ENCODE results near the gene RAD51B.
"Not testable (repeated sequence)": the region's sequence is repeated elsewhere in the genome, so short reads cannot be mapped to it uniquely, and the experiment has no call there.

RAD51B gene

DNA sequence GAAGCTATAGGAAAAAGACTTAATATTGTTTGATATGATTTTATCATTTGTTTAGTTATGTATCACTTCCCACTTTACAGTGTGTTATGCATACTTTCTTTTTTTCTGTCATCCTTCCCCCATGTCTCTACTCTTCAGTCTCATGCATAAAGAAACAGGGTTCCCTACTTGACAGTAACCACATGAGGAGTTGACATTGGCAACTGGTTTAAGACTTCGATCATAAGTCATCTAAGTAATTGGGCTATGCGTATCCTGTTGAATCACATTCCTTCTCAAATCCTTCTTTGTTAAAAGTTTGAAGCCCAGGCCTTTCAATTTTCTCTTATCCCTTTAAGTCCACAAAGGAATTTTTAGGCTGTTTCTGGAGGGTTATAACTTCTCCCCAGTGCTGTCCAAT is 358.7 kb downstream of the RAD51B start:
- DNase-seq (ENCODE audit: low read depth): no peak

DNA sequence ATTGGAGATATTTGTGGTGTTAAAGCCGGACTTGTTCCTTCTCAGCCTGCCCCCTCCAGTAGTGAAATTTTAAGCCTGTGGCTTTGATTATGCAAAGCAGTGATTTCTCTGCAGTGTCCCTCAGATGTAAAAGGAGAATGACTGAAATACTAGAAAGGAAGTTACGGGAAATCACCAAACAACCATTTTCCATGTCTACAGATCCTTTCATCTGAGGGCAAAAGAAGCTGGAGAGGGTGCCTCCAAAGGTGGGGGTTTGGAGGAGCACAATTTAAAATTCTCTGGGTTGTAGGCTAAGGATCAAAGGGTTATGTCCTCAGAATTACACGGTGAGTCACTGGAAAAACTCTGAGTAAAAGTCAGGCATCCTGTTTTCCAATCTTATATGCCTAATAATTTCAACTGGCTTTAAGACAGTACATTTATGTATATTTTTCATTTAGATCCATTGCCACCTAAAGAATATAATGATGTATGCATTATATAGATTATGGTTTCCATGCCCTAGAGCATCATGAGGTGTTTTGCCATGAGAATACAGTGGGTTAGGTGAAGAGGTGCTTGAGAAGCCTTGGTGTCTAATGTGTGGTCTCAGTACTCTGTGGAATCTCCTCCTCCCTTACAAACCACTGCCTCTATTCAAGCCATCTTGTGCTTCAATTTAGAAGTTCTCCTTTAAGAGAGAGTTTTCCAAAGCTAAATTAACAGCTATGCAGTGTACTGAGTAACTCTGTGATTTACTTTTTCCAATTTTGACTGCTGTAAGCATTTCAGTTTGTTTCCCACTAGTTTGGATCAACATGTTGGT is 362.1 kb downstream of the RAD51B start:
- DNase-seq (ENCODE audit: low read depth): no peak

DNA sequence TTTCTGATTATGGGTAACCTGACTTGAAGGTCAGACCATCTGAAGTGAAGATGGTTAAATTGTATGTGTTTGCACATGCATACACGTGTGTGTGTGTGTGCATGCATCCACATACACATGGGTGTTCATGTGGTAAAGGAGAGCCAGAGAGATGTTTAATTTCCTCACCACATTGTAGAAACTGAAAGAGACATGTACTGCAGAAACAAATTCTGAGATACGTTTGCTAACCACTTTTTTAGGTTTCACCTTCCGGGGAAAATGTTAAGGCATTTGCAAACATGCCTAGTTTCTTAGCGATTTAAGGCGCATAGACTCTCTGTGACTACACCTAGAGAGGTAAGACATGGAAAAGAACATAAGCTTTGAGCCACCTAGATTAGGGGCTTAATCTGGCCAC is 362.9 kb downstream of the RAD51B start:
- DNase-seq (ENCODE audit: low read depth): no peak

DNA sequence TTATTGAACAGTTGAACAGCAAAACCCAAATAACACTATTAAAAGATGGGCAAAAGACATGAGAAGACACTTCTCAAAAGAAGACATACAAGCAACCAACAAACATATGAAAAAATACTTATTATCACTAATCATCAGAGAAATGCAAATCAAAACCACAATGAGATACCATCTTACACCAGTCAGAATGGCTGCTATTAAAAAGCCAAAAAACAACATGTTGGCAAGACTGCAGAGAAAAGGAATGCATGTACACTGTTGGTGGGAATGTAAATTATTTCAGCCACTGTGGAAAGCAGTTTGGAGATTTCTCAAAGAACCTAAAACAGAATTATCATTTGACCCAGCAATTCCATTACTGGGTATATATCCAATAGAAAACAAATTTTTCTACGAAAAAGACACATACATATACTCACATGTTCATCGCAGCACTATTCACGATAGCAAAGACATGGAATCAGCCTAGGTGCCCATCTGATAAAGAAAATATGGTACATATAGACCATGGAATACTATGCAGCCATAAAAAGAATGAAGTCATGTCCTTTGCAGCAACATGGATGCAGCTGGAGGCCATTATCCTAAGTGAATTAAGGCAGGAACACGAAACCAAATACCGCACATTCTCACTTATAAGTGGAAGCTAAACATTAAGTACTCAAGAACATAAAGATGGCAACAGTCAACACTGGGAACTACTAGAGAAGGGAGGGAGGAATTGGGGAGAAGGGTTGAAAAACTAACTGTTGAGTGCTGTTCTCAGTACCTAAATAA is 367.1 kb downstream of the RAD51B start:
- not testable (repeated sequence) for DNase-seq (ENCODE audit: low read depth)

DNA sequence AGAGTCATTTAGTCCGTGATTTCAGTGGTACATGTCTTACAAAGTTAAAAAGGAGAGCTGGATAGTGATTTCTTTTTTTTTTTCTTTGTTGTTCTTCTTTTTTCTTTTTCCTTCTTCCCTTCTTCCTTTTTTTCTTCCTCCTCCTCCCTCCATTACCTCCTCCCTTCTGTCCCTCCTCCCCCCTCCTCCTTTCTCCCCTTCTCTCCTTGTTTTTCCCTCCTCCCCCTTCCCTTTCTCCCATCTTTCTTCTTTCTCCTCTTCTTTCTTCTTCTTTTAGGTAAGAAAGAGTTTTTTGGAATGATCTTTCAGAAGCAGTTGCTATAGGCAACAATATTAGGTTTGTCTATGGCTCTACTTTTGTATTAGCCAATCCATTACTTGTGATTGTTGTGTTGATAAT is 368.6 kb downstream of the RAD51B start:
- DNase-seq (ENCODE audit: low read depth): no peak

DNA sequence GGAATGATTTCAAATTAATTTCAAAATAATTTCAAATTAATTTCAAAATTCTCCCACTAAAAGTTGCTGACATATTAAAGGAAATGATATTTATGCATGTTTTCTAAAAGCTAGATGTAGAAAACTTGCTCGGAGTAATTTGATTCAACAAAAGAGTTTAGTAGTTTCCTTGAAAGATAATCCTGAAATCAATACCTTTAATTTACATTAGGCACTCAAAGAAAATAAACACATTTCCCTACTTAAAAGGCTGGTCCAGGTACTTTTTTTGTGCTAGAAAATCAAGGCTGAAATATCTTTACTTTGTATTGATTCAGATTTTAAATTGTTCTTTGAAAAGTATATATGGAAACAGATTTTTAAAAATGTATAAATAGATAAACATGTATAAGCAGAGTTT is 370.5 kb downstream of the RAD51B start:
- DNase-seq (ENCODE audit: low read depth): no peak

DNA sequence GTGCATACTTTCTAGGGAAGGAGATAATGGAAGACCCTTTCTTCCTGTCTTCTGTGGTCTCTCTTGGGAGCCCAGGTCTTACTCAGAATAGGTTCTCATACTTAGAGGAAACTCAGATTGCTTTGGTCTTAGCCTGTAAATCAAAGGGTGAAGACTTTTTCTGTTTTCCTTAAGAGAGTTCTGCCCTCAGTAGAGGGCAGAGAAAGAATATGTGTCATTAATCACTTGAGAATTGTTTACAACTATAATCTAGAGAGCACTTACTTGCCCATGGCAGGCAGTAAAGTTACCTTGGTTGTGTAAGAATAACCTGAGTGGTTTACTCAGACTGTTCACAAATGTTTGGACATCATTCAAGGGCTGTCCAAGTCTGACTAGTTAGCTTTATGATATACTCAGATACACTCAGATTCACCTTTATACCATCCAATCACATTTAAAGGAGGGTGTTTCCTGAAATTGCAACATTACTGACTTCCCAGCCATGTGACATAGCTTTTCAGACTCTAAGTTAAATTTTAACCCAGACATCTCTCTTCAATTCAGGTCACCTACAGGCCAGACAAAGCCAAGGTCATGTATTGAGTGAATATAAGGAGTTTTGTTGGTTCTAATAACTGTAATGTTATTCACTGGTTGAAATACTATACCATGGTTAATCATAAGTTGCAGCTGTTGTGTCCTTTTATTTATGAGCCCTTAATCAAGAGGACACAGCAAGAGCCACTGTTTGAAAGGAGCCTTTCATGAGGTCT is 372.2 kb downstream of the RAD51B start:
- DNase-seq (ENCODE audit: low read depth): no peak

DNA sequence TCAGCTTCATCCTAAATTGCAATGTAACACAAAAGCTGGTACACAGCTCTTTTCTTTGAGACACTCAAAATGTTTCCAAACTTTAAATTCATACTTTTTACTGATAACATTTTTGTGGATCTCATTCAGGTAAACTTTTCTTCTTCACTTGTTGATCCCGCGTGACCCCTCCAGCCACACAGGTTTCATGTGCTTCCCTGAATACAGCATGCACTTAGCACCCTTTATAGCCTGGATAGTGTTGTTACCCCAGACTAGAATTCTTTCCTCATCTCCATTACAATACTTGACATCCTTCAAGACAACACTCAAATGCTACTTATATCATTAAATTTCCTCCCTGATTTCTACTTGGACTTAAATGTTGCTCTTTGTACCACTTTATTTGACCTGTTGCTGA is 373.4 kb downstream of the RAD51B start:
- DNase-seq (ENCODE audit: low read depth): no peak

DNA sequence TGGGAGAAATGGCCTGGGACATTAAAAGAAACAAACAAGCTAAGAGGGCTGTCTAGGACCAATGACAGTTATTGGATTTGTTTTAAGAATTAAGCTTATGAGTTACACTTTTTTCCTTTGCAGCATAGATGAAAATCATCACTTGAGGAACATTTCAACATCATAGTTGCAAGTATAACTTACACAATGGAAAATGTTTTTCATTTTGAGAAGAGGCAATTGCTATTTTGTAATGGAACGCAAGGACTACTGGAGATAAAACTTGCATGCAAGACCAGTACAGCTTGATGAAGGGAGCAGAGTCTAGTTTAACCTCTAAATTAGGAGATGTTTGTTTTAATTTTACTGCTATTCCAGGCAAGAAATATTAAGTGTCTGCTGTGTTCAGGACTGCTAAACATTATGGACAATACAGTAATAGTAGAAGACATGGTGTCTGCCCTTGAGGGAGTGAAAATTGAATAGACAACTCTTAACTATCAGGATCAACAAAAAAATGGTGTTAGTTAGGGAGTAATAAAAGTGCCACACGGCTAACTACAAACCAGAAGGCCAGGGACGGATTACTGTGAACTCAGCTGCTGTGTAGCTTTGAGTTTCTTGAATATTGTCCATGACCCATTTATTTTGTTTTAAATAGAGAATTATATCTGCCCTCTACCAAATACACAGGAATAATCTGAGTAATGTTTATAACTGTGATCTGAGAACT is 374.5 kb downstream of the RAD51B start:
- DNase-seq (ENCODE audit: low read depth): no peak

DNA sequence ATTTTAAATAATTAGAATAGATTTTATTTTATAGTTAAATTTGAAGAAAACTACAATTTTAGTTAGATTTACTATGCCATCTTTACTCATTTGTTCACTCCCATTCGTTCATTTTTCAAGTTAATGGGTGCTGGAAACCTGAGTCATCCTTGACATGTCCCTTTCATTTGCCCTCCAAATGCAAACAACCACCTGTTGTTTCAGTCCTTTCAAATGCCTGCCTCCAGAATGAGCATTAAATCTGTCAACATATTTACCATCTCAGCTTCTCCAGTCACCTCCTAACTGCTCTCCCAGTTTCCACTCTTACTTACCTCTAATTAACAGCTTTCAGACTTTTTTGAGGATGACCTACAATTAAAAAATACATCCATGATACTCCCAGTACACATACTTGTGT is 375.5 kb downstream of the RAD51B start:
- DNase-seq (ENCODE audit: low read depth): no peak

DNA sequence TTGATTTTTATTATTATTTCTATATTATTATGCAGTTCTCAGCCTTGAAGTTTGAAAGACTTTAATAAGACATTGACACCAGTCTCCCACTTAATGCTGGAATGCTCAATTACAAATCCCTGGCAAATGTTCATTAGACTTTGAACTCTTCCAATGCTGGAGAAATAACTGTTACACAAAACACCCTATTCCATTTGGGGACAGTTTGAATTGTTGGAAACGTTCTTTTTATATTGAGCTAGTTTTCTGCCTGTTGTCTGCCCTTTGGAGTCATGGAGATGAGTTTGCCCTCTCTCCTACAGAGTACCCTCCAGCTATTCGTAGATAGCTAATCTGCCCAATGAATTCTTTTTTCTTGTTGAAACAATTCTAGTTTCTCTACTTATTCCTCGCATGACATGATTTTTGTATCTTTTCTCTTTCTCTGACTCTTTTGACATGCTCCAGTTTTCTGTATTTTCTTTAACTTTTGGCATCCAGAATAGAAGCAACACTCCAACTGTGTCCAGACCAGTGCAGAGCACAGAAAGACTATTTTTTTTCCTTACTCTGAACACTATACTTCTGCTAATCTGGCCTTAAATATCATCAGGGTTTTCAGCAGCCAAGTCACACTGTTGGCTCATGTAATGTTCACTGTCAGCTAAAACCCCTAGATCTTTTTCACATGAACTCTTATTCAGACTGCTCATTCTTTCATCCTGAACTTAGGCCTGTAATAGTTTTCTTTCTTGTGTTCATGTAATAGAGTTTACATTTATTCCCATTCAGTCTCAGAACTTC is 379.3 kb downstream of the RAD51B start:
- no peak for DNase-seq (ENCODE audit: low read depth)

DNA sequence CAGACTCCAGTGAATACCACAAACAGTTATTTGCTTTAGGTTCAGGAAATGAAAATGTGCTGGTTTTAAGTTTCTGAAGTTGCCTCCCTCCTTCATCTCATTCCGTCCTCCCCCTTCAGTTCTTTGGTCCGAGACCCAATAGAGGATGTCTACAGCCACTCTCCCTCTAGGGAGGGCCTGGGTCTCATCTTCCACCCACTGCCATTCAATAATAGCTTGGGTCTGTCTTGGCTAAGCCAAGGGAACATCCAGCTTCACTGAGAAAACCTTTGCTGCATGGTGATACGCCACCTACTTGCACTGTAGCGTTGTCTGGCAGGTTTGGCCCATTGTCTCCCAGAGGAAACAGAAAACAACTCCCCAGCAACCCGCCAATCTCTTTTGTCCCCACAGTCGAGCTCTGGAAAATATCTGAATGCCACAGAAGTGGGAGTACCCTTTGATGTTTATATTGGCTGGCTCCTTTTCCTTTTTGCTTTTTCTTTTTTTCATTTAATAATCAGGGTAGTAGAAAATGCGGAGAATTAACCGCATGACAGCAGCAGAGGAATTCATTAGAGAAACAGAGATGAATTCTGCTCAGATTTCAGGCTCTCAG is 380.1 kb downstream of the RAD51B start:
- no peak for DNase-seq (ENCODE audit: low read depth)

DNA sequence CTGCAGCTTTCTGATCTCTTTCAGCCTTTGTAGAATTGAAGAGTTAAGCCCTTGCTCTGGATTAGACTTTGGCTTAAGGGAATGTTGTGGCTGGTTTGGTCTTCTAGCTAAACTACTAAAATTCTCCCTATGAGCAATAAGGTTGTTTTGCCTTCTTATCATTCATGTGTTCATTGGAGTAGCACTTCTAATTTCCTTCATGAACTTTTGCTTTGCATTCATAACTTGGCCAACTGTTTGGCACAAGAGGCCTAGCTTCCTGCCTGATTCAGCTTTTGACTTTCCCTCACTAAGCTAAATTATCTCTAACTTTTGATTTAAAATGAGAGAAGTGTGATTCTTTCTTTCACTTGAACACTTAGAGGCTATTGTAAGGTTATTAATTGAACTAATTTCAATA is 384.3 kb downstream of the RAD51B start:
- no peak for DNase-seq (ENCODE audit: low read depth)

DNA sequence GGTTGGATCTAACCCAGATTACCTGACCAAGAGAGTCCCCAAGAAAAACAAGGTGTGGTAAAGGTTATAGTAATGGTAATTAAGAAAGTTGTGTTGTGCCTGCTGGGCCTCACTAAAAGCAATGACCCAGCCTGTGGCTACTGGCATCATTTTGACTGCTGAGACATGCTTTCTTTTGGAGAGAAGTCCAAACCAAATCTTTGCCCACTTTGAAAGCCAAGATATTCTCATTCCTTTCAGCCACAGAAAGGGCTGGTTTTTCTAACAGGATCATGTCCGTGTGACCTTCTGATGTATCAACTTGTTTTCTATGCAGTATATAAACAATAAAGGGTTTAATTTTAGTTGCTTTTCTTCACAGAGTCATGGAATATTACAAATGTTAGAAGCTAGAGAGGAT is 388.6 kb downstream of the RAD51B start:
- DNase-seq (ENCODE audit: low read depth): no peak

DNA sequence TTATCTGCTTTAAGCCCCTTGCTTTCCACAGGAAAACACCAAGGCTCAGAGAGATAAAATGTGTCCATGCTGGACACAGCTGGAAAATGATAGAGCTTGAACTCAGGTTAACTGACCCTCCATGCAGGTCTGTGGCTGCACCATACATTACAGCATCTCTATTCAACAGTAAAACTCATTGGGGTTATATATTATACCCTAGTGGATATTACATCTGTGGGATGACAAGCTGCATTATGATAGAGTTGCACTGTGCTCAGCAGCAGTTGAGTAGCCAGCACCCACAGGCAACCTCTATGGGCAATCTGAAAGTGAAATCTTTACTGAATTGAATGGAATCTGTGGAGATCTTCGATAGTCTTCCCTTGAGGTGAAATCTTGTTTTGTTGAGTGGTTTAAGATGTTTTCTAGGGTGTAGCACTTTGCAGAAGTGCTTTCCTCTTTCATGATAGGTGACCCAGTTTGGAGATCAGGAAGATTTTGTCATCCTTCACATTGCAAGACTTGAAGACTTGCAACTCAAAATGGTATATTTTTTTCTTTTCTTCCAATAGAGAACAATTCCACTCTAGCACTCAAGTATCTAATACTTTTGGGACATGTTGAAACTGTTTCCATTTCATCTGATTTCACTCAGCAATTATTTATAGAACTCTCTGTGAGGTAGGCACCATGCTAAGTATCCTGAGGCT is 389.2 kb downstream of the RAD51B start:
- no peak for DNase-seq (ENCODE audit: low read depth)

DNA sequence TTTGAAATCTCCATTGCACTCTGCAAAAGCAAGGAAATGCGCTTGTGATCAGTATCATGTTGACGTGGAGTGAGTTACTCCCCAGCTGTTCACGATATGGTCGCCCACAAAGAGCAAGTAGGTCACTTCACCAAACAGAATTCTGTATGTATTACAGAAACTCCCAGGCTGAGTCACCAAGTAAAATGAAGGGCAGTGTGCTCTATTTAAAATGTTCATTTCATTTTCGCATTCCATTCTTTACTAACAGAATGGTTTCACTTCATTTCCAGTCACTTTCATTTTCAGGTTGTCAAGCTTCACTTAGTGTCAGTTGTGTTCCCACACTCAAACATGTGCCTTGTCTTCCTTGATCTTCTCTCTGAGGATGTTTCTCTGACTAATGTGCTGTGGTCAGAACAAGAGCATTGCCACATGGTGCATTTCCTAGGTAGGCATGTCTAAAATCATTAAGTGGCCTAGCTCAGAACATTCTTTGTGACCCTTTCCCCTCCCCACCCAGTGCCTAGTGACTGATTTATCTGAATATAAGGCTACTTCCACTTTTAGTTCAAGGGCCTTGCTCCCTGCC is 391.2 kb downstream of the RAD51B start:
- DNase-seq (ENCODE audit: low read depth): peak; percentile 44

DNA sequence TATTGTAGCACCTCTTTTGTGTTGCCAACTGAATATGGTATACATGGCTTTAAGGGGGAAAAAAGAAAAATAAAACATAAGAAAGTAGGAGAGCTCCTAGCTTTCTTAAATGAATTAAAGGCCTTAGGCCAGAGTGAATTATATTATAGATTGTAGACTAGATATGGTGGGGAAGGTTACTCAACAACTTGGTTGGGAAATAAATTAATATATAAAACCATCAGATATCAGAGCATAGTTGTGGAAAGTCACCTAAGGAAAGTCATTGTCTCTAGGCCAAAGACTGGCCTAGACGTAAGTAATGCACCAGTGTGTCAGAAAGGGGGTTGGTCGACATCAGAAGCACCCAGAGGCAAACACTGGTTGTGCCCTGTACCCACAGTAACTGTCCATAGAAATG is 391.8 kb downstream of the RAD51B start:
- no peak for DNase-seq (ENCODE audit: low read depth)

DNA sequence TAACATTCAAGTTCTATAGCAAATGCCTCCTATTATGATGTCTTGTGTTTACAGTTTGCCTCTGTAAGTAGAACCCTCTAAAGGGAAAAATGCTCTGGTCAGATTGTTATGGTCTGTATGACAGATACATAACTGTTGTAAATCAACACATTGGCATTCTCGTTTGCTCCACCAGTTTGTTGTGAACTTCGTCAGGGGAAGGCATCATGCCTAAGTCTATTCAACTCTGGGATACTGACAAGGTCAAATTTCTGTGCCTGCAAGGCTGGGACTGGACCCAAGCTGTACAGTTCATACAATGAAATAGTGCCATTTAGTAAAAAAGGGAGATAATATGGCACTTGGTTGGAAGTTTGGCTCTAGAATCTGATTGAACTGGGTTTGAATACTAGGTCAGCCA is 392.3 kb downstream of the RAD51B start:
- DNase-seq (ENCODE audit: low read depth): no peak

DNA sequence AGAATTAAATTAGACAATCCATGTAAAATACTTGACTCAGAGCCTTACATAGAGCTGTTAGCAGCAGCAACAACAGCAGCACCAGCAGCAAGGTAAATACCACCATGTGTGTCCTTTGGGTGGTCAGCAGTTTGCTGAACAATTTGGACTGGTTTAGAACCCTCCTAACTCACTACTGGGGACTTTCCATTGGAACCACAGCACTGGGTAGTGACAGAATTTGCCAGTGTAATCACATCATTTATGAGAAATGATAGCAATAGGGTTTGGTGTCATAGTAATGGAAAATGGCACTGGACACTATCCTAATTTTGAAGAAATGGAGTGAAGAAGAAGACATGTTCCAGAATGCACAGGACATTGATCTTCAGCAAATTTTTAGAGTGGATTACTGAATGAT is 392.8 kb downstream of the RAD51B start:
- DNase-seq (ENCODE audit: low read depth): no peak

DNA sequence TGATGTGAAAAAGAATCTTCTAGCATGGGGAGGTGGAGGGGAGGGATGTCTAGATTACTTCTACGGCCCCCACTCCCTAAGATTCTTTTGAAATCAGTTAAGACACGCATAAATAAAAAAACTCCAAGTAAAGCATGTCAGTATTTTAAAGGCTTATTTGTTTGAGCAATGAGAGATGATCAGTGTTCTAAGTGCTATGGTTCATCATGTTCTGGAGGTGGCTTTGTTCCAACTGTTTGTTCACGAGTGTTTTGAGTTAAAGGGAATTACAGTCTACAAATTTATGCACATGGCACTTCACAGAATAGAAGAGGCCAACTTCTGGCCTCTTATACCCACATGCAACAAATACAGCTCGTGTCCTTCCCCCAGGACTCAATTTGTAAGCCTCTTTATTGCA is 394.9 kb downstream of the RAD51B start:
- DNase-seq (ENCODE audit: low read depth): no peak

Data from stimulated activated CD4-positive, alpha-beta T cell treated with anti-CD3 and anti-CD28 coated beads, Interleukin-2, amount 100 ng/mL, for 4 hours (primary cell).